ENCODE data around the gene JCAD. TPM values are rescaled to one million over a fixed set of nuclear protein-coding genes. Genes with fewer than 3 reads are reported as not detected.

Gene JCAD
- total RNA-seq, 2 donors from 2014 or later = 40.8 to 52.2 TPM

DNA sequence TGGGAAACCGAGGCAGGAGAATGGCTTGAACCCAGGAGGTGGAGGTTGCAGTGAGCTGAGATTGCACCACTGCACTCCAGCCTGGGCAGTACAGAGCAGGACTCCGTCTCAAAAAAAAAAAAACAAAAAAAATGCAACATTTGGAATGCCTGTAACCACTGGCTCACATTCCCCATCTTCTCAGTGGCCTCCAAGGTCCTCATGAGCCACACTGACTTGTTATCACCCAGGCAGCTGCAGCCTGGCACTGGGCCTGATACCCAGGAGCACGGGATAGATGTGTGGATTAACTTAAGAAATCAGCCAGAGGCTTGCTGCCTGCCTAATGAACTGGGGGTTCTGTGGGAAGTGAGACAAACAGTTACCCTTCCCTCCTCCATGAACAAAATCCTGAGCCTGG, 23.0 kb downstream of the JCAD start:
- Histone ChIP-seq H3K9me3 (ENCODE audit: control insufficient read depth, low read length) (no peaks in the 10 kb centered on the region), H3K4me3 (ENCODE audit: low read length) (no peak overlapping the region), H3K36me3 (ENCODE audit: control insufficient read depth, insufficient read depth, low read length) (peaks cover 80% of the 10 kb centered on the region), H3K27me3 (ENCODE audit: control insufficient read depth, insufficient read depth, low read length, poor library complexity, severe bottlenecking) (no peaks in the 10 kb centered on the region), H3K9ac (ENCODE audit: extremely low read depth, low read length, poor library complexity, severe bottlenecking) (no peak overlapping the region), H3K27ac (ENCODE audit: low read depth, low read length) (no peak overlapping the region), H3K4me1 (ENCODE audit: control insufficient read depth, insufficient read depth, low read length) (no peaks in the 10 kb centered on the region)
- no peaks in the 10 kb centered on the region for H3K27me3 Mint-ChIP-seq (ENCODE audit: insufficient read depth)
- no peak overlapping the region for H3K4me3 Mint-ChIP-seq
- H3K27ac Mint-ChIP-seq = no peak overlapping the region
- peaks cover 64% of the 10 kb centered on the region for H3K36me3 Mint-ChIP-seq (ENCODE audit: low read depth)
- no peak for DNase-seq
- TF ChIP-seq CTCF (conservative IDR thresholded peaks at IDR 0.05) = no peak
- 92 to 94% methylated on average over 2 to 3 of the region's 3 CpGs for WGBS, 2 experiments (ENCODE audit: insufficient coverage in 1 of 2, insufficient read length in 1 of 2)
- peaks cover 28% of the 10 kb centered on the region for H3K4me1 Mint-ChIP-seq
- no peaks in the 10 kb centered on the region for H3K9me3 Mint-ChIP-seq

- no peak overlapping the region for H3K4me3 ChIP-seq (ENCODE audit: low read length)
- no peak overlapping the region for H3K4me3 Mint-ChIP-seq
These were observed 24.8 kb downstream of the JCAD start for GRCh38 chr10:30034433-30035137.

GRCh38 chr10:30032125-30032524, 27.3 kb downstream of the JCAD start:
- Mint-ChIP-seq H3K27ac (no peak overlapping the region), H3K4me3 (no peak overlapping the region), H3K36me3 (ENCODE audit: low read depth) (peaks cover 66% of the 10 kb centered on the region), H3K9me3 (no peaks in the 10 kb centered on the region), H3K4me1 (peaks cover 31% of the 10 kb centered on the region), H3K27me3 (ENCODE audit: insufficient read depth) (no peaks in the 10 kb centered on the region)
- Histone ChIP-seq H3K36me3 (ENCODE audit: control insufficient read depth, insufficient read depth, low read length) (peaks cover 74% of the 10 kb centered on the region), H3K9ac (ENCODE audit: extremely low read depth, low read length, poor library complexity, severe bottlenecking) (no peak overlapping the region), H3K4me3 (ENCODE audit: low read length) (no peak overlapping the region), H3K27me3 (ENCODE audit: control insufficient read depth, insufficient read depth, low read length, poor library complexity, severe bottlenecking) (no peaks in the 10 kb centered on the region), H3K27ac (ENCODE audit: low read depth, low read length) (no peak overlapping the region), H3K9me3 (ENCODE audit: control insufficient read depth, low read length) (no peaks in the 10 kb centered on the region), H3K4me1 (ENCODE audit: control insufficient read depth, insufficient read depth, low read length) (peaks cover 18% of the 10 kb centered on the region)
- WGBS, 2 experiments (ENCODE audit: insufficient coverage in 1 of 2, insufficient read length in 1 of 2) = 90 to 100% methylated on average over 1 of the region's 1 CpG
- TF ChIP-seq CTCF (conservative IDR thresholded peaks at IDR 0.05) = no peak
- DNase-seq = no peak

More at GRCh38 chr10:30034433-30035137, 24.8 kb downstream of the JCAD start:
- Histone ChIP-seq H3K27me3 (ENCODE audit: control insufficient read depth, insufficient read depth, low read length, poor library complexity, severe bottlenecking) (no peaks in the 10 kb centered on the region), H3K4me1 (ENCODE audit: control insufficient read depth, insufficient read depth, low read length) (no peaks in the 10 kb centered on the region), H3K9me3 (ENCODE audit: control insufficient read depth, low read length) (no peaks in the 10 kb centered on the region), H3K27ac (ENCODE audit: low read depth, low read length) (no peak overlapping the region), H3K9ac (ENCODE audit: extremely low read depth, low read length, poor library complexity, severe bottlenecking) (no peak overlapping the region), H3K36me3 (ENCODE audit: control insufficient read depth, insufficient read depth, low read length) (peaks cover 72% of the 10 kb centered on the region)
- no peaks in the 10 kb centered on the region for H3K9me3 Mint-ChIP-seq
- H3K36me3 Mint-ChIP-seq (ENCODE audit: low read depth) = peaks cover 66% of the 10 kb centered on the region
- no peak for TF ChIP-seq CTCF (conservative IDR thresholded peaks at IDR 0.05)
- no peak for DNase-seq
- H3K27me3 Mint-ChIP-seq (ENCODE audit: insufficient read depth) = no peaks in the 10 kb centered on the region
- H3K27ac Mint-ChIP-seq = no peak overlapping the region
- WGBS, 2 experiments (ENCODE audit: insufficient coverage in 1 of 2, insufficient read length in 1 of 2) = 52 to 72% methylated on average over 10 to 15 of the region's 15 CpGs
- peaks cover 16% of the 10 kb centered on the region for H3K4me1 Mint-ChIP-seq
